Measurements from ENCODE around the gene GEN1. TPM values are rescaled to one million over a fixed set of nuclear protein-coding genes. Genes with fewer than 3 reads are reported as not detected.

The GEN1 gene
- total RNA-seq, 2 donors from 2014 or later, result 6.5 to 7.6 TPM

DNA sequence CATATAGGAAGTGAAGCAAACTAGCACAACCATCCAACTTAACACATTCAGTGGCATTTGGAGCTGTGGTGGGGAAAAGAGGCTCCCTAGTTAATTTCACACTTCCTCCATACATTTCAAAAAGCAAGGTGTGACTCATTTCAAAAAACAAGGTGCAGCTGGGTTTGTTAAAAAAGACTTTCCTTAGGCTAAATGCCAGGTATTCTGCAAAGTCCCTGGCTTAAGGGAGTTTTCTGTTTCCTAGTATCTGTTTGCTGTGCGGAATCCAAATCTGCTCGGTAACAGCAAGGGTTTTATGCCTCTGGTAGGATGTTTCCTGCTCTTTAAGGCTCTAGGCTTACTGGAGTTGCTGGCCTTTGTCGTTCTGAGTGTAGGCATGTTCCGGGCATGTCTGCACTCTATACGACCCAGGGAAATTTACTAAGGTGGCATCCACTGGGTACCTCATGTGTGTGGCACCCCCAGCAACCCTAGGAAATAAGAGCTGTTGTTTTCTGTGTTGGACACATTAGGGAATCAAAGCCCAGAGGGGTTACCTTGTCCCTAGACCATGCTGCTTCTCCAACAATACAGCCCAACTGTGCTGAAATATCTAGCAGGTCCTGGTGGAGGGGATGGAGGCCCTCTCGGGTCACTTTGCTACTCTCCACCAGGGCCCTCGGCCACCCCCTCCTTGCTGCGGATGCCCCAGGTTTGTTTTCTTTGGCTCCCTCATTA lies 61.7 kb downstream of the GEN1 start:
- no peak for TF ChIP-seq POLR2A (IDR thresholded peaks at IDR 0.05)
- TF ChIP-seq, protein P1, sequence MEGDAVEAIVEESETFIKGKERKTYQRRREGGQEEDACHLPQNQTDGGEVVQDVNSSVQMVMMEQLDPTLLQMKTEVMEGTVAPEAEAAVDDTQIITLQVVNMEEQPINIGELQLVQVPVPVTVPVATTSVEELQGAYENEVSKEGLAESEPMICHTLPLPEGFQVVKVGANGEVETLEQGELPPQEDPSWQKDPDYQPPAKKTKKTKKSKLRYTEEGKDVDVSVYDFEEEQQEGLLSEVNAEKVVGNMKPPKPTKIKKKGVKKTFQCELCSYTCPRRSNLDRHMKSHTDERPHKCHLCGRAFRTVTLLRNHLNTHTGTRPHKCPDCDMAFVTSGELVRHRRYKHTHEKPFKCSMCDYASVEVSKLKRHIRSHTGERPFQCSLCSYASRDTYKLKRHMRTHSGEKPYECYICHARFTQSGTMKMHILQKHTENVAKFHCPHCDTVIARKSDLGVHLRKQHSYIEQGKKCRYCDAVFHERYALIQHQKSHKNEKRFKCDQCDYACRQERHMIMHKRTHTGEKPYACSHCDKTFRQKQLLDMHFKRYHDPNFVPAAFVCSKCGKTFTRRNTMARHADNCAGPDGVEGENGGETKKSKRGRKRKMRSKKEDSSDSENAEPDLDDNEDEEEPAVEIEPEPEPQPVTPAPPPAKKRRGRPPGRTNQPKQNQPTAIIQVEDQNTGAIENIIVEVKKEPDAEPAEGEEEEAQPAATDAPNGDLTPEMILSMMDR (IDR thresholded peaks at IDR 0.05), result no peak
- WGBS, 2 donors, result 63 to 66% methylated on average over 7 to 8 of the region's 8 CpGs
- H3K36me3 ChIP-seq (replicated peaks in 1 of 2; ENCODE audit: insufficient read depth in 1 of 2, low read depth in 2 of 2), result no peaks in the 10 kb centered on the region
- no peaks in the 10 kb centered on the region for H3K9me3 ChIP-seq
- H3K4me3 ChIP-seq, result no peak overlapping the region
- no peaks in the 10 kb centered on the region for H3K27me3 ChIP-seq
- intact Hi-C loops (cut with DNase I), result no loop called here
- no peak overlapping the region for H3K27ac ChIP-seq
- ATAC-seq (no peak), DNase-seq (no peak)
- no peaks in the 10 kb centered on the region for H3K4me1 ChIP-seq

DNA sequence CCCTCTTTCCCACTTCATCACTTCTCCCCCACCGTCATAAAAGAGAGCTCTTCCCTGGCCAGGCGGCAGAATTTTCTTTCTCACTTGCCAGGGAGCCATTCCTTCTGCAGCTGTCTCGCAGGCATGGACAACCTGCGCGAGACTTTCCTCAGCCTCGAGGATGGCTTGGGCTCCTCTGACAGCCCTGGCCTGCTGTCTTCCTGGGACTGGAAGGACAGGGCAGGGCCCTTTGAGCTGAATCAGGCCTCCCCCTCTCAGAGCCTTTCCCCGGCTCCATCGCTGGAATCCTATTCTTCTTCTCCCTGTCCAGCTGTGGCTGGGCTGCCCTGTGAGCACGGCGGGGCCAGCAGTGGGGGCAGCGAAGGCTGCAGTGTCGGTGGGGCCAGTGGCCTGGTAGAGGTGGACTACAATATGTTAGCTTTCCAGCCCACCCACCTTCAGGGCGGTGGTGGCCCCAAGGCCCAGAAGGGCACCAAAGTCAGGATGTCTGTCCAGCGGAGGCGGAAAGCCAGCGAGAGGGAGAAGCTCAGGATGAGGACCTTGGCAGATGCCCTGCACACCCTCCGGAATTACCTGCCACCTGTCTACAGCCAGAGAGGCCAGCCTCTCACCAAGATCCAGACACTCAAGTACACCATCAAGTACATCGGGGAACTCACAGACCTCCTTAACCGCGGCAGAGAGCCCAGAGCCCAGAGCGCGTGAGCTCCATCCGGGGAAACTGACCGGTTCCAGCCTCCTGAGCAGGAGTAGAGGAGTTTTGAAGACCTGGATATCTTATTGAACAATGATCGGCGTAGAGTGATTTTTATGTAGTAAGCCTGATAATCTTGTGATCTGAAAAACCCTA lies 62.7 kb downstream of the GEN1 start, which contains the start of gene MSGN1:
MSGN1 (plus strand) TSS at position 65 of the 850 bp plus-strand sequence; CDS start at position 124, 59 bp downstream.
- Histone ChIP-seq H3K4me1 (no peaks in the 10 kb centered on the region), H3K9me3 (no peaks in the 10 kb centered on the region), H3K27me3 (no peaks in the 10 kb centered on the region), H3K4me3 (no peak within 1 kb of the TSS), H3K27ac (no peak within 1 kb of the TSS), H3K36me3 (replicated peaks in 1 of 2; ENCODE audit: insufficient read depth in 1 of 2, low read depth in 2 of 2) (no peaks in the 10 kb centered on the region)
- 83 to 84% methylated on average over 21 to 26 of the region's 26 CpGs for WGBS, 2 donors
- no peak for TF ChIP-seq POLR2A (IDR thresholded peaks at IDR 0.05)
- TF ChIP-seq, protein P1 (IDR thresholded peaks at IDR 0.05), result no peak
- ATAC-seq, result no peak
- no peak for DNase-seq
- intact Hi-C loops (cut with DNase I), result no loop called here

DNA sequence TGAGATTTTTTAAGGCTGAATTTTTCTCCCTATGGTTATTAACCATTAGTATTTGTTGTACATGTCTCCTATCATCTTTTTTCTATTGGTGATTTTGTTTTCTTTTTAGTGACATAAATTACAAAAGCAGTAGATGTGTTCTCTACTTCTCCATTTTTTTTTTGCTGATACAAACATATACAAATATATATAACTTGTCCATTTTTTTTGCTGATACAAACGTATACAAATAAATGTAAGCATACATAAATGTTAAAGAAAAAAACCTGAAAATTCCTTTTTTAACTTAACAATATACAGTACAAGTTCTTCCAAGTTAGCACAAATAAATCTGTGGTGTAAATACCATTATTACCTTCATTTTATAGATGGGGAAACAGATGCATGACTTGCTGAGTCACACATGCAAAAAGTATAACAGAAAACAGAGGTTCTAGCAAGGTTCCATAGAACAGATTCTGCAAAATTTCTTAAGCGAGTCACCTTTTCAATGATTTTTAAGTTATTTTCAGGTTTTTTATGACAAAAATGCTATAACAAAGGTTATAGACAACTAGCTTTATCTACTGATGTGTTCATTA lies 64.4 kb downstream of the GEN1 start:
- Histone ChIP-seq H3K4me1 (no peaks in the 10 kb centered on the region), H3K9me3 (no peaks in the 10 kb centered on the region), H3K27ac (no peak overlapping the region), H3K36me3 (replicated peaks in 1 of 2; ENCODE audit: insufficient read depth in 1 of 2, low read depth in 2 of 2) (no peaks in the 10 kb centered on the region), H3K27me3 (no peaks in the 10 kb centered on the region), H3K4me3 (no peak overlapping the region)
- DNase-seq, result no peak
- TF ChIP-seq, protein P1 (IDR thresholded peaks at IDR 0.05), result no peak
- TF ChIP-seq POLR2A (IDR thresholded peaks at IDR 0.05), result no peak
- ATAC-seq, result no peak
- intact Hi-C loops (cut with DNase I), result no loop called here
- WGBS, 2 donors, result 49 to 56% methylated on average over 2 of the region's 2 CpGs

DNA sequence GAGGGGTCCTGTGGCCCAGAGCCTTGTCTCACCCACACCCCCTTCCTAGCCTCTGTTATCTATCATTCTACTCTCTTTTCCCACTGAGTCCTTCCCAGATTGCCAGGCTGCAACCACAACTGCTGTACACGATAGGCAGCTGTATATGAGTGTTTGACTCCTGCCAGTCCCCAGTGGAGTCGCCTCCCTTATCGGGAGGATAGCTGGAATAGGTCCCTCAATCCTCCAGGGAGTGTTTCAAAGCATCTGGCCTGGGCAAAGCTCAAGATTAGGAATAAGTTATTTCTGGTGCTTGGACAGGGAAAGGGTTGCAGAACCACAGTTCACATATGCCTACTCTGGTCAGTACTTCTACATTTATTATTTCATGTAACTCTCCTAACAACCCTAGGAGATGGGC lies 67.1 kb downstream of the GEN1 start:
- intact Hi-C loops (cut with DNase I), result no loop called here
- Histone ChIP-seq H3K9me3 (no peaks in the 10 kb centered on the region), H3K4me1 (no peaks in the 10 kb centered on the region), H3K27ac (no peak overlapping the region), H3K36me3 (replicated peaks in 1 of 2; ENCODE audit: insufficient read depth in 1 of 2, low read depth in 2 of 2) (no peaks in the 10 kb centered on the region), H3K27me3 (no peaks in the 10 kb centered on the region), H3K4me3 (no peak overlapping the region)
- TF ChIP-seq, protein P1 (IDR thresholded peaks at IDR 0.05), result no peak
- TF ChIP-seq POLR2A (IDR thresholded peaks at IDR 0.05), result no peak
- ATAC-seq (no peak), DNase-seq (no peak)
- 66 to 70% methylated on average over 3 of the region's 3 CpGs for WGBS, 2 donors
